K562 (cell line): Measurements from ENCODE around the gene PRRT1. TPM values are rescaled to one million over a fixed set of nuclear protein-coding genes. Genes with fewer than 3 reads are reported as not detected.
A peak's percentile ranks its signal among the peaks of the same experiment; 100 is the strongest.

Source experiments
- ATF1 ChIP-seq, 2 experiments: fragments of 450-650 bp in 1 of 2; IDR thresholded peaks; 2 replicates each; pipeline ENCODE4 v1.6.1; 2016; ENCODE audit warnings: missing compliant biosample characterization in 1 of 2, missing genetic modification characterization in 1 of 2
- CEBPG ChIP-seq, 3 experiments: fragments of 200-800 bp in 1 of 3; sonication (Bioruptor generic) in 1 of 3; sonication (generic) in 1 of 3; formaldehyde crosslinking in 1 of 3; IDR thresholded peaks in 2 of 3; conservative IDR thresholded peaks in 1 of 3; 2 replicates each; pipeline versions ENCODE4 v1.6.1 to v1.8.0; 2016 to 2022; ENCODE audit warnings: missing compliant biosample characterization in 2 of 3, missing genetic modification characterization in 2 of 3, mild to moderate bottlenecking in 1 of 3, missing genetic modification reagents in 1 of 3
- DACH1 ChIP-seq: fragments of 450-650 bp; IDR thresholded peaks from 2 replicates; pipeline ENCODE4 v1.6.1; 2018; ENCODE audit not compliant: partially characterized antibody
- HEY1 ChIP-seq: fragments of 250-450 bp; sonication (Bioruptor Pico); IDR thresholded peaks from 2 replicates; pipeline ENCODE4 v1.5.0; 2020; ENCODE audit warnings: mild to moderate bottlenecking, moderate library complexity, borderline replicate concordance
- IRF2 ChIP-seq: sonication (generic); formaldehyde crosslinking; IDR thresholded peaks from 2 replicates; pipeline ENCODE4 v1.8.1; 2022; ENCODE audit warnings: mild to moderate bottlenecking, missing genetic modification reagents
- MECOM ChIP-seq: fragments of 250-450 bp; sonication (Bioruptor Pico); IDR thresholded peaks from 2 replicates; pipeline ENCODE4 v1.8.0; 2022; ENCODE audit warnings: inconsistent platforms
- PRMT5 ChIP-seq: sonication (generic); formaldehyde crosslinking; IDR thresholded peaks from 2 replicates; pipeline ENCODE4 v1.5.0; 2020; ENCODE audit warnings: missing genetic modification reagents
- SIN3A ChIP-seq, 2 experiments: fragments of 150-350 bp in 1 of 2; IDR thresholded peaks; 2 replicates each; pipeline ENCODE4 v1.6.1; 2011 to 2016; ENCODE audit warnings: borderline replicate concordance in 2 of 2, low read depth in 2 of 2, low read length in 2 of 2, mild to moderate bottlenecking in 2 of 2, moderate library complexity in 2 of 2; ENCODE audit not compliant: control insufficient read depth in 1 of 2
- TAF7 ChIP-seq: fragments of 450-650 bp; IDR thresholded peaks from 2 replicates; pipeline ENCODE4 v1.6.1; 2016; ENCODE audit warnings: missing genetic modification characterization, missing compliant biosample characterization
- ZNF354B ChIP-seq: fragments of 250-450 bp; sonication (Bioruptor Pico); IDR thresholded peaks from 2 replicates; pipeline ENCODE4 v1.4.0; 2020
- ZNF77 ChIP-seq: fragments of 250-450 bp; sonication (Bioruptor Pico); IDR thresholded peaks from 2 replicates; pipeline ENCODE4 v1.5.0; 2020
- polyA plus RNA-seq, 8 experiments: library from polyadenylated mRNA; depleted of rRNA in 4 of 8; stranded (reverse) in 5 of 8; unstranded in 3 of 8; fragments of >200 nt; fragmentation: Nextera tagmentation in 2 of 8; fragmentation: Illumina TruSeq in 1 of 8; extraction: Ambion mirVana in 2 of 8; extraction: Trizol in 1 of 8; gene quantifications; 2 replicates each; pipeline versions ENCODE4 v1.2.1 to v1.2.3, GENCODE V29; 2011 to 2014; ENCODE audit warnings: inconsistent platforms in 1 of 8, missing spikeins in 1 of 8
- total RNA-seq, 7 experiments: library from RNA; depleted of rRNA in 6 of 7; stranded (reverse); fragments of >200 nt in 6 of 7; fragmentation: Illumina TruSeq in 2 of 7; extraction: Trizol in 2 of 7; gene quantifications; 2 replicates each; pipeline versions ENCODE4 v1.2.1 to v1.2.3, GENCODE V29; 2011 to 2021; ENCODE audit warnings: low replicate concordance in 1 of 7
- TF ChIP-seq, protein P1 (sequence below): fragments of 200-800 bp; sonication (Bioruptor generic); IDR thresholded peaks from 2 replicates; pipeline ENCODE4 v1.6.1; 2016; ENCODE audit warnings: missing genetic modification characterization, missing compliant biosample characterization
- TF ChIP-seq, protein P2 (sequence below), 3 experiments: fragments of 200-800 bp in 1 of 3; fragments of 250-450 bp in 1 of 3; fragments of 450-650 bp in 1 of 3; sonication (Bioruptor Pico) in 1 of 3; sonication (Bioruptor generic) in 1 of 3; formaldehyde crosslinking in 1 of 3; IDR thresholded peaks; 2 replicates each; pipeline versions ENCODE4 v1.6.1 to v1.8.0; 2016 to 2022; ENCODE audit warnings: mild to moderate bottlenecking in 2 of 3, missing genetic modification characterization in 2 of 3, missing compliant biosample characterization in 1 of 3, moderate library complexity in 1 of 3
- TF ChIP-seq, protein P3 (sequence below): fragments of 450-650 bp; formaldehyde crosslinking; IDR thresholded peaks from 2 replicates; pipeline ENCODE4 v1.4.0; 2020; ENCODE audit warnings: mild to moderate bottlenecking, moderate library complexity
- TF ChIP-seq, protein P4 (sequence below): fragments of 250-450 bp; sonication (Bioruptor Pico); IDR thresholded peaks from 2 replicates; pipeline ENCODE4 v1.8.0; 2021; ENCODE audit warnings: moderate library complexity, mild to moderate bottlenecking, inconsistent platforms

PRRT1 gene
- total and polyA plus RNA-seq, 9 of the 15 experiments (the other 6 are each of a cell fraction or from before 2014, with no cell fraction given), result 0.14 to 3.5 (median 0.41) TPM

DNA sequence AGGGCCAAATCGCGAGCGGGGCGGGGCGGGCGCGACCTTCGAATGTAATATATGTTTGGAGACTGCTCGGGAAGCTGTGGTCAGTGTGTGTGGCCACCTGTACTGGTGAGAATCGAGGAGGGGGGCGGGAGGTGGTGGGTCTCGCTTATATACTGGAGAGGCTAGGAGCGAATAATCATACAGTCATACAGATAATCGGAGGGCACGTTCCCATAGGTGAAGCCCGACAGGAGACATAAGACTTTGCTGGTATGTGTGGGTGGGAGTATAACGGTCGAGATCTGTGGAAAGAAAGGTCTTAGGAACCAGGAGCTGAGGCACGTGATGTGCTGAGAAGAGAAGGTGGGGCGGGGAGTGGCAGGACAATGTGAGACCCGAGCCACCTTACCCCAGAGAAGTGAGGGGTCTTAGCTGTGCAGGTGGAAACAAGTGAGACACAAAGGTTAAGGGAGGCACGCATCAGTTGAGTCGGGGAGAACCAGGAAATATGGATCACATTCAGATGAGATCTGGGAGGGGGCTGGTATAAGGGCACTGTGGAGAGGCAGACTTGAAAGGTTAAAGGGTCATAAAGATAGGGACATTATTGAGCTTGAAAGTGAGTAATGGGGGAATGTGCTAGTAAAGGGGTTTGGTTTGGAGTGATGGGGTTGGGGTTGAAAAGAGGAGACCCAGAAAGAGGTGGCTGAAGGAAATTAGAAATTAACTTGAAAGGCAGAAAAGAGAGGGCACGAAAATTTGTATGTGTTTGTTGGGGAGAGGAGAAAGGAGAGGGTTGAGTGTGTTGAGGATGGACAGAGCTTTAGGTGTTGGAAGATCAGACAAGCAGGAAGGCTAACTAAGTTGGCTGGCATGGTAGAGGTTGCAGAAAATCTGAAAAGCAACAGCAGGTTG, 27.1 kb upstream of the PRRT1 start (continued):
- TF ChIP-seq, protein P1, sequence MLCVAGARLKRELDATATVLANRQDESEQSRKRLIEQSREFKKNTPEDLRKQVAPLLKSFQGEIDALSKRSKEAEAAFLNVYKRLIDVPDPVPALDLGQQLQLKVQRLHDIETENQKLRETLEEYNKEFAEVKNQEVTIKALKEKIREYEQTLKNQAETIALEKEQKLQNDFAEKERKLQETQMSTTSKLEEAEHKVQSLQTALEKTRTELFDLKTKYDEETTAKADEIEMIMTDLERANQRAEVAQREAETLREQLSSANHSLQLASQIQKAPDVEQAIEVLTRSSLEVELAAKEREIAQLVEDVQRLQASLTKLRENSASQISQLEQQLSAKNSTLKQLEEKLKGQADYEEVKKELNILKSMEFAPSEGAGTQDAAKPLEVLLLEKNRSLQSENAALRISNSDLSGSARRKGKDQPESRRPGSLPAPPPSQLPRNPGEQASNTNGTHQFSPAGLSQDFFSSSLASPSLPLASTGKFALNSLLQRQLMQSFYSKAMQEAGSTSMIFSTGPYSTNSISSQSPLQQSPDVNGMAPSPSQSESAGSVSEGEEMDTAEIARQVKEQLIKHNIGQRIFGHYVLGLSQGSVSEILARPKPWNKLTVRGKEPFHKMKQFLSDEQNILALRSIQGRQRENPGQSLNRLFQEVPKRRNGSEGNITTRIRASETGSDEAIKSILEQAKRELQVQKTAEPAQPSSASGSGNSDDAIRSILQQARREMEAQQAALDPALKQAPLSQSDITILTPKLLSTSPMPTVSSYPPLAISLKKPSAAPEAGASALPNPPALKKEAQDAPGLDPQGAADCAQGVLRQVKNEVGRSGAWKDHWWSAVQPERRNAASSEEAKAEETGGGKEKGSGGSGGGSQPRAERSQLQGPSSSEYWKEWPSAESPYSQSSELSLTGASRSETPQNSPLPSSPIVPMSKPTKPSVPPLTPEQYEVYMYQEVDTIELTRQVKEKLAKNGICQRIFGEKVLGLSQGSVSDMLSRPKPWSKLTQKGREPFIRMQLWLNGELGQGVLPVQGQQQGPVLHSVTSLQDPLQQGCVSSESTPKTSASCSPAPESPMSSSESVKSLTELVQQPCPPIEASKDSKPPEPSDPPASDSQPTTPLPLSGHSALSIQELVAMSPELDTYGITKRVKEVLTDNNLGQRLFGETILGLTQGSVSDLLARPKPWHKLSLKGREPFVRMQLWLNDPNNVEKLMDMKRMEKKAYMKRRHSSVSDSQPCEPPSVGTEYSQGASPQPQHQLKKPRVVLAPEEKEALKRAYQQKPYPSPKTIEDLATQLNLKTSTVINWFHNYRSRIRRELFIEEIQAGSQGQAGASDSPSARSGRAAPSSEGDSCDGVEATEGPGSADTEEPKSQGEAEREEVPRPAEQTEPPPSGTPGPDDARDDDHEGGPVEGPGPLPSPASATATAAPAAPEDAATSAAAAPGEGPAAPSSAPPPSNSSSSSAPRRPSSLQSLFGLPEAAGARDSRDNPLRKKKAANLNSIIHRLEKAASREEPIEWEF (CRISPR knock-in tag), result no peak
- no peak for TF ChIP-seq HEY1 (CRISPR knock-in tag)
- TF ChIP-seq TAF7 (tag), result peak; percentile 66; the same call in 1 of the 2 replicates
- TF ChIP-seq, protein P2, sequence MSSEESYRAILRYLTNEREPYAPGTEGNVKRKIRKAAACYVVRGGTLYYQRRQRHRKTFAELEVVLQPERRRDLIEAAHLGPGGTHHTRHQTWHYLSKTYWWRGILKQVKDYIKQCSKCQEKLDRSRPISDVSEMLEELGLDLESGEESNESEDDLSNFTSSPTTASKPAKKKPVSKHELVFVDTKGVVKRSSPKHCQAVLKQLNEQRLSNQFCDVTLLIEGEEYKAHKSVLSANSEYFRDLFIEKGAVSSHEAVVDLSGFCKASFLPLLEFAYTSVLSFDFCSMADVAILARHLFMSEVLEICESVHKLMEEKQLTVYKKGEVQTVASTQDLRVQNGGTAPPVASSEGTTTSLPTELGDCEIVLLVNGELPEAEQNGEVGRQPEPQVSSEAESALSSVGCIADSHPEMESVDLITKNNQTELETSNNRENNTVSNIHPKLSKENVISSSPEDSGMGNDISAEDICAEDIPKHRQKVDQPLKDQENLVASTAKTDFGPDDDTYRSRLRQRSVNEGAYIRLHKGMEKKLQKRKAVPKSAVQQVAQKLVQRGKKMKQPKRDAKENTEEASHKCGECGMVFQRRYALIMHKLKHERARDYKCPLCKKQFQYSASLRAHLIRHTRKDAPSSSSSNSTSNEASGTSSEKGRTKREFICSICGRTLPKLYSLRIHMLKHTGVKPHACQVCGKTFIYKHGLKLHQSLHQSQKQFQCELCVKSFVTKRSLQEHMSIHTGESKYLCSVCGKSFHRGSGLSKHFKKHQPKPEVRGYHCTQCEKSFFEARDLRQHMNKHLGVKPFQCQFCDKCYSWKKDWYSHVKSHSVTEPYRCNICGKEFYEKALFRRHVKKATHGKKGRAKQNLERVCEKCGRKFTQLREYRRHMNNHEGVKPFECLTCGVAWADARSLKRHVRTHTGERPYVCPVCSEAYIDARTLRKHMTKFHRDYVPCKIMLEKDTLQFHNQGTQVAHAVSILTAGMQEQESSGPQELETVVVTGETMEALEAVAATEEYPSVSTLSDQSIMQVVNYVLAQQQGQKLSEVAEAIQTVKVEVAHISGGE (CRISPR knock-in tag; IDR thresholded peaks at IDR 0.05), result no peak
- no peak for TF ChIP-seq IRF2
- TF ChIP-seq, protein P3, sequence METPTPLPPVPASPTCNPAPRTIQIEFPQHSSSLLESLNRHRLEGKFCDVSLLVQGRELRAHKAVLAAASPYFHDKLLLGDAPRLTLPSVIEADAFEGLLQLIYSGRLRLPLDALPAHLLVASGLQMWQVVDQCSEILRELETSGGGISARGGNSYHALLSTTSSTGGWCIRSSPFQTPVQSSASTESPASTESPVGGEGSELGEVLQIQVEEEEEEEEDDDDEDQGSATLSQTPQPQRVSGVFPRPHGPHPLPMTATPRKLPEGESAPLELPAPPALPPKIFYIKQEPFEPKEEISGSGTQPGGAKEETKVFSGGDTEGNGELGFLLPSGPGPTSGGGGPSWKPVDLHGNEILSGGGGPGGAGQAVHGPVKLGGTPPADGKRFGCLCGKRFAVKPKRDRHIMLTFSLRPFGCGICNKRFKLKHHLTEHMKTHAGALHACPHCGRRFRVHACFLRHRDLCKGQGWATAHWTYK (CRISPR knock-in tag), result no peak
- TF ChIP-seq MECOM (CRISPR knock-in tag), result no peak
- no peak for TF ChIP-seq ZNF354B (CRISPR knock-in tag)
- no peak for TF ChIP-seq DACH1
- TF ChIP-seq SIN3A (IDR thresholded peaks at IDR 0.05; ENCODE audit: borderline replicate concordance in 2 of 2, control insufficient read depth in 1 of 2, low read depth in 2 of 2, low read length in 2 of 2), result no peak; a peak in 1 of 4 replicates
- no peak for TF ChIP-seq ATF1 (CRISPR knock-in tag; IDR thresholded peaks at IDR 0.05)
- no peak for TF ChIP-seq ATF1 (tag; IDR thresholded peaks at IDR 0.05)
- no peak for TF ChIP-seq PRMT5
- TF ChIP-seq CEBPG (CRISPR knock-in tag; IDR thresholded peaks at IDR 0.05), result no peak
- TF ChIP-seq CEBPG (tag; conservative IDR thresholded peaks at IDR 0.05 in 1 of 2, IDR thresholded peaks at IDR 0.05 in 1 of 2), result no peak
- no peak for TF ChIP-seq ZNF77 (CRISPR knock-in tag)
- TF ChIP-seq, protein P4, sequence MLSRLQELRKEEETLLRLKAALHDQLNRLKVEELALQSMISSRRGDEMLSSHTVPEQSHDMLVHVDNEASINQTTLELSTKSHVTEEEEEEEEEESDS (CRISPR knock-in tag), result no peak
